Upper lobe of right lung (tissue), 1 donor: ENCODE measurements around the gene CHMP4B. TPM values are rescaled to one million over a fixed set of nuclear protein-coding genes. Genes with fewer than 3 reads are reported as not detected.

Experiments used
- ATAC-seq: fragments of 200-7000 bp; cut with Tn5 transposase; one replicate; pipeline ENCODE4 v1.9.1; 2020; ENCODE audit warnings: mild to moderate bottlenecking, moderate library complexity
- DNase-seq: peaks from one replicate; pipeline ENCODE4 v3.0.0-alpha.2; 2020
- H3K27ac ChIP-seq: fragments of 200-600 bp; one replicate; pipeline ENCODE4 v1.8.0; 2022
- H3K27me3 ChIP-seq: fragments of 200-600 bp; one replicate; pipeline ENCODE4 v1.8.0; 2022; ENCODE audit warnings: mild to moderate bottlenecking
- H3K36me3 ChIP-seq: fragments of 200-600 bp; one replicate; pipeline ENCODE4 v1.8.0; 2022
- H3K4me1 ChIP-seq: fragments of 200-600 bp; one replicate; pipeline ENCODE4 v1.8.0; 2022
- H3K4me3 ChIP-seq: fragments of 200-600 bp; one replicate; pipeline ENCODE4 v1.8.0; 2022; ENCODE audit warnings: mild to moderate bottlenecking
- H3K9me3 ChIP-seq: fragments of 200-600 bp; one replicate; pipeline ENCODE4 v1.8.0; 2022
- CTCF ChIP-seq: fragments of 200-600 bp; IDR thresholded peaks from one replicate; pipeline ENCODE4 v1.8.0; 2022; ENCODE audit warnings: antibody characterized with exemption
- intact Hi-C: fragments of 100-400 bp; cut with DNase I; formaldehyde crosslinking; loops from one replicate; pipeline ENCODE4 v1.11.0; 2022
- total RNA-seq: library from RNA; stranded (reverse); fragmentation: NEBNext Ultra II Directional; extraction: Animal tissue kit (Norgen Biotek cat#: 25700); gene quantifications from one replicate; pipeline ENCODE4 v1.2.1, GENCODE V29; 2021
- donor health status: DM: no; HTN: yes; CAD: no; lungs with severe emphysema.

CHMP4B gene
- total RNA-seq, 1 donor from 2014 or later = 86.6 TPM

GRCh38 chr20:33884633-33885032 lies 73.5 kb downstream of the CHMP4B start:
- no peak for TF ChIP-seq CTCF
- ATAC-seq (no peak), DNase-seq (no peak)
- Histone ChIP-seq H3K36me3 (no peaks in the 10 kb centered on the region), H3K4me3 (no peak overlapping the region), H3K27ac (no peak overlapping the region), H3K4me1 (no peaks in the 10 kb centered on the region), H3K9me3 (no peaks in the 10 kb centered on the region), H3K27me3 (no peaks in the 10 kb centered on the region)
- intact Hi-C loops = no loop called here

- TF ChIP-seq CTCF = no peak
- Histone ChIP-seq H3K27me3 (no peaks in the 10 kb centered on the region), H3K4me1 (no peaks in the 10 kb centered on the region), H3K36me3 (no peaks in the 10 kb centered on the region), H3K27ac (no peak overlapping the region), H3K4me3 (no peak overlapping the region), H3K9me3 (peaks cover 5% of the 10 kb centered on the region)
- no peak for ATAC-seq
- no peak for DNase-seq
- intact Hi-C loops = no loop called here
Observed at GRCh38 chr20:33889312-33889711, 78.2 kb downstream of the CHMP4B start.

- no peak overlapping the region for H3K27ac ChIP-seq
- no peaks in the 10 kb centered on the region for H3K27me3 ChIP-seq
- DNase-seq = no peak
- no peaks in the 10 kb centered on the region for H3K36me3 ChIP-seq
- H3K4me1 ChIP-seq = no peaks in the 10 kb centered on the region
- no peak overlapping the region for H3K4me3 ChIP-seq
- peaks cover 5% of the 10 kb centered on the region for H3K9me3 ChIP-seq
- no peak for ATAC-seq
- no peak for TF ChIP-seq CTCF
- intact Hi-C loops = no loop called here
Observed at GRCh38 chr20:33890557-33890956, 79.4 kb downstream of the CHMP4B start.

- Histone ChIP-seq H3K27me3 (no peaks in the 10 kb centered on the region), H3K27ac (no peak overlapping the region), H3K36me3 (no peaks in the 10 kb centered on the region), H3K4me3 (no peak overlapping the region), H3K4me1 (no peaks in the 10 kb centered on the region), H3K9me3 (peaks cover 5% of the 10 kb centered on the region)
- DNase-seq (no peak), ATAC-seq (no peak)
- no peak for TF ChIP-seq CTCF
- intact Hi-C loops = no loop called here
Observed at GRCh38 chr20:33893314-33893713, 82.2 kb downstream of the CHMP4B start.

- DNase-seq = no peak
Observed at GRCh38 chr20:33894798-33895197, 83.7 kb downstream of the CHMP4B start.

More at GRCh38 chr20:33894798-33895197, 83.7 kb downstream of the CHMP4B start:
- Histone ChIP-seq H3K27ac (no peak overlapping the region), H3K4me3 (no peak overlapping the region), H3K27me3 (no peaks in the 10 kb centered on the region), H3K36me3 (no peaks in the 10 kb centered on the region), H3K9me3 (peaks cover 5% of the 10 kb centered on the region), H3K4me1 (no peaks in the 10 kb centered on the region)
- ATAC-seq = no peak
- no peak for TF ChIP-seq CTCF
- intact Hi-C loops = no loop called here
